Smooth muscle cell (in vitro differentiated cells): ENCODE measurements around the gene TRPM2. TPM values are rescaled to one million over a fixed set of nuclear protein-coding genes. Genes with fewer than 3 reads are reported as not detected.

Source experiments
- DNase-seq: peaks from one replicate; lab custom pipeline; 2025; ENCODE audit not compliant: unreplicated experiment; lab: John Stamatoyannopoulos, UW
- H2AFZ ChIP-seq: fragments of 200-600 bp; sonication (generic); 2 replicates; pipeline ENCODE4 v1.6.0; 2016; ENCODE audit warnings: antibody characterized with exemption, low read depth, mild to moderate bottlenecking
- H3F3A ChIP-seq: fragments of 200-600 bp; sonication (generic); 2 replicates; pipeline ENCODE4 v1.6.0; 2017; ENCODE audit warnings: antibody characterized with exemption, low read depth
- H3K27ac ChIP-seq: fragments of 200-600 bp; sonication (generic); 2 replicates; pipeline ENCODE4 v1.5.1; 2016; ENCODE audit warnings: low read depth, mild to moderate bottlenecking
- H3K27me3 ChIP-seq: fragments of 200-600 bp; sonication (generic); 2 replicates; pipeline ENCODE4 v1.6.1; 2016; ENCODE audit warnings: low read depth, mild to moderate bottlenecking
- H3K36me3 ChIP-seq: fragments of 200-600 bp; sonication (generic); 2 replicates; pipeline ENCODE4 v1.5.1; 2016; ENCODE audit warnings: low read depth
- H3K4me1 ChIP-seq: fragments of 200-600 bp; sonication (generic); 2 replicates; pipeline ENCODE4 v1.5.1; 2016; ENCODE audit warnings: low read depth
- H3K4me2 ChIP-seq: fragments of 200-600 bp; sonication (generic); 2 replicates; pipeline ENCODE4 v1.6.0; 2016; ENCODE audit warnings: mild to moderate bottlenecking
- H3K4me3 ChIP-seq: fragments of 200-600 bp; sonication (generic); 2 replicates; pipeline ENCODE4 v1.5.1; 2016; ENCODE audit warnings: mild to moderate bottlenecking
- H3K79me2 ChIP-seq: fragments of 200-600 bp; sonication (generic); 2 replicates; pipeline ENCODE4 v1.6.0; 2016; ENCODE audit warnings: low read depth, mild to moderate bottlenecking
- H3K9ac ChIP-seq: fragments of 200-600 bp; sonication (generic); 2 replicates; pipeline ENCODE4 v1.6.0; 2016; ENCODE audit warnings: low read depth
- H3K9me3 ChIP-seq: fragments of 200-600 bp; sonication (generic); replicated peaks from 2 replicates; pipeline ENCODE4 v1.5.1; 2016; ENCODE audit warnings: low read depth
- H4K20me1 ChIP-seq: fragments of 200-600 bp; sonication (generic); 2 replicates; pipeline ENCODE4 v1.6.0; 2016; ENCODE audit warnings: low read depth
- CTCF ChIP-seq: fragments of 200-600 bp; sonication (generic); IDR thresholded peaks from 2 replicates; pipeline ENCODE4 v1.5.1; 2017; ENCODE audit warnings: borderline replicate concordance, mild to moderate bottlenecking, antibody characterized with exemption; ENCODE audit not compliant: insufficient read depth, poor library complexity, severe bottlenecking
- WGBS: methylation state at CpG from one replicate; pipeline ENCODE4 v1.1.7; 2016; ENCODE audit warnings: low lambda C conversion rate; 5-methylcytosine and 5-hydroxymethylcytosine counted together
- polyA plus RNA-seq: library from polyadenylated mRNA; unstranded; fragments of >200 nt; fragmentation: Nextera tagmentation; extraction: Ambion mirVana; gene quantifications from 2 replicates; pipeline ENCODE4 v1.2.1, GENCODE V29; 2016
- total RNA-seq: library from RNA; depleted of rRNA; stranded (reverse); fragments of >200 nt; gene quantifications from 2 replicates; pipeline ENCODE4 v1.2.3, GENCODE V29; 2014

TRPM2 gene
- total and polyA plus RNA-seq, 2 experiments from 2014 or later: 0.31 TPM; not detected in 1

DNA sequence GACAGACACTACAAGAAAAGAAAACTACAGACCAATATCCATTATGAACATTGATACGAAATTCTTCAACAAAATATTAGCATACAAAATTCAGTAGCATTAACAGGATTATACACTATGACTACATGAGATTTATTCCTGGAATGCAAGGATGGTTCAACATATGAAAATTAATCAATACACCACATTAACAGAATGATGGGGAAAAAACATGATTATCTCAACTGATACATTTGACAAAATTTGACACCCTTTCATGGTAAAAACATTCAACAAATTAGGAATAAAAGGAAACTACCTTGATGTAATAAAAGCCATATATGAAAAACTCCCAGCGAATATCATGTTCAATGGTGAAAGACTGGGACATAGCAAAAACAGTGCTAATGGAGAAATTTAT is 31.5 kb downstream of the TRPM2 start:
- H3K27me3 ChIP-seq: no peaks in the 10 kb centered on the region

GRCh38 chr21:44389335-44389734 is 35.9 kb downstream of the TRPM2 start:
- Histone ChIP-seq H3K4me1 (no peaks in the 10 kb centered on the region), H3K9me3 (no peaks in the 10 kb centered on the region), H4K20me1 (no peaks in the 10 kb centered on the region), H3K79me2 (no peaks in the 10 kb centered on the region), H2AFZ (no peak overlapping the region), H3K27me3 (no peaks in the 10 kb centered on the region), H3K27ac (no peak overlapping the region), H3K9ac (no peak overlapping the region), H3K4me2 (no peak overlapping the region), H3K36me3 (no peaks in the 10 kb centered on the region), H3F3A (no peaks in the 10 kb centered on the region), H3K4me3 (no peak overlapping the region)
- 92% methylated on average over 1 of the region's 1 CpG for WGBS
- no peak for DNase-seq
- no peak for TF ChIP-seq CTCF

More for the DNA sequence above, 31.5 kb downstream of the TRPM2 start:
- TF ChIP-seq CTCF: no peak
- Histone ChIP-seq H3K4me1 (no peaks in the 10 kb centered on the region), H3K4me3 (no peak overlapping the region), H3F3A (no peaks in the 10 kb centered on the region), H3K9ac (no peak overlapping the region), H3K27ac (no peak overlapping the region), H3K36me3 (no peaks in the 10 kb centered on the region), H4K20me1 (no peaks in the 10 kb centered on the region), H3K4me2 (no peak overlapping the region), H3K79me2 (no peaks in the 10 kb centered on the region), H2AFZ (no peak overlapping the region), H3K9me3 (no peaks in the 10 kb centered on the region)
- DNase-seq: no peak
- WGBS: 67% methylated on average over 2 of the region's 2 CpGs

DNA sequence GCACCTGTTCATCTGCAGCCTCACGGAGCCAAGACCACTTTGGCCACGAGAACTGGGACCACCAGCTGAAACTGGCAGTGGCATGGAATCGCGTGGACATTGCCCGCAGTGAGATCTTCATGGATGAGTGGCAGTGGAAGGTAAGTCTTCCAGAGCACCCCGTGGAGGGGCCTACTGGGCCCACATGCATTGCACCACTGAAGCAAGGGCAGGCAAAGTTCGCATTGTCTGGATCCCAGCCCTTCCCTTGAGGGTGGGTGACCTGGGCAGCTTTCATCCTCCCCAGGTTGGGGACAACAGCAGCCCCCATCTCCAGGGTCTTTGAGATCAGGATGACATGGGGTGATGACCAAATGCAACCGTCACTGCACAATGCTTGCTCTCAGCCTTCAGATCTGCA is 37.5 kb downstream of the TRPM2 start:
- Histone ChIP-seq H3K9ac (no peak overlapping the region), H3K36me3 (no peaks in the 10 kb centered on the region), H3K9me3 (no peaks in the 10 kb centered on the region), H3K4me3 (no peak overlapping the region), H3F3A (no peaks in the 10 kb centered on the region), H3K4me1 (no peaks in the 10 kb centered on the region), H2AFZ (no peak overlapping the region), H3K4me2 (no peak overlapping the region), H4K20me1 (no peaks in the 10 kb centered on the region), H3K27me3 (no peaks in the 10 kb centered on the region), H3K79me2 (no peaks in the 10 kb centered on the region), H3K27ac (no peak overlapping the region)
- no peak for DNase-seq
- no peak for TF ChIP-seq CTCF
- 87% methylated on average over 8 of the region's 8 CpGs for WGBS

DNA sequence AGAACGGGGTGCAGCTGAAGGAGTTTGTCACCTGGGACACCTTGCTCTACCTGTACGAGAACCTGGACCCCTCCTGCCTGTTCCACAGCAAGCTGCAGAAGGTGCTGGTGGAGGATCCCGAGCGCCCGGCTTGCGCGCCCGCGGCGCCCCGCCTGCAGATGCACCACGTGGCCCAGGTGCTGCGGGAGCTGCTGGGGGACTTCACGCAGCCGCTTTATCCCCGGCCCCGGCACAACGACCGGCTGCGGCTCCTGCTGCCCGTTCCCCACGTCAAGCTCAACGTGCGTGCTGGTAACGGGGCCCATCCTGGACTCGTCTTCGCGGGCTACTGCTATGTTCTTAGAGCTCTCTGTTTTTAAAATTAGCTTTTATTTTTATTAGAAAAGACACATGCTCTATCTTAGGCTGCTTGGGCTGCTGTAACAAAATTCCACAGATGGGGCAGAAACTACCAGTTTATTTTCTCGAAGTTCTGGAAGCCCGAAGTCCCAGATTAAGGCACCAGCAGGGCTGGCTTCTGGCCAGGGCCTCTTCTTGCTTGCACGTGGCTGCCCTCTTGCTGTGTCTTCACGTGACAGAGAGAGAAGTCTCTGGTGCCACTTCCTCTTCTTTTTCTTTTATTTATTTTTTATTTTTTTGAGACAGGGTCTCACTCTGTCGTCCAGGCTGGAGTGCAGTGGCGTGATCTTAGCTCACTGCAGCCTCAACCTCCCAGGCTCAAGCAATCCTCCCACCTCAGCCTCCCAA is 38.1 kb downstream of the TRPM2 start:
- H3F3A ChIP-seq: no peaks in the 10 kb centered on the region
- no peaks in the 10 kb centered on the region for H3K79me2 ChIP-seq
- H4K20me1 ChIP-seq: no peaks in the 10 kb centered on the region
- no peaks in the 10 kb centered on the region for H3K27me3 ChIP-seq
- H3K4me1 ChIP-seq: no peaks in the 10 kb centered on the region
- WGBS: 91% methylated on average over 34 of the region's 34 CpGs
- DNase-seq: no peak
- H3K9ac ChIP-seq: no peak overlapping the region
- H3K36me3 ChIP-seq: no peaks in the 10 kb centered on the region
- no peaks in the 10 kb centered on the region for H3K9me3 ChIP-seq
- no peak overlapping the region for H3K4me3 ChIP-seq
- no peak overlapping the region for H3K4me2 ChIP-seq
- no peak overlapping the region for H3K27ac ChIP-seq
- TF ChIP-seq CTCF: no peak
- no peak overlapping the region for H2AFZ ChIP-seq
